Measurements from ENCODE around the gene BRPF3. TPM values are rescaled to one million over a fixed set of nuclear protein-coding genes. Genes with fewer than 3 reads are reported as not detected.
A peak's percentile ranks its signal among the peaks of the same experiment; 100 is the strongest.

Gene BRPF3
- total and polyA plus RNA-seq, 2 of the 13 experiments (the other 11 are each of a cell fraction or from before 2014, with no cell fraction given) = 12.3 to 22.9 TPM

DNA sequence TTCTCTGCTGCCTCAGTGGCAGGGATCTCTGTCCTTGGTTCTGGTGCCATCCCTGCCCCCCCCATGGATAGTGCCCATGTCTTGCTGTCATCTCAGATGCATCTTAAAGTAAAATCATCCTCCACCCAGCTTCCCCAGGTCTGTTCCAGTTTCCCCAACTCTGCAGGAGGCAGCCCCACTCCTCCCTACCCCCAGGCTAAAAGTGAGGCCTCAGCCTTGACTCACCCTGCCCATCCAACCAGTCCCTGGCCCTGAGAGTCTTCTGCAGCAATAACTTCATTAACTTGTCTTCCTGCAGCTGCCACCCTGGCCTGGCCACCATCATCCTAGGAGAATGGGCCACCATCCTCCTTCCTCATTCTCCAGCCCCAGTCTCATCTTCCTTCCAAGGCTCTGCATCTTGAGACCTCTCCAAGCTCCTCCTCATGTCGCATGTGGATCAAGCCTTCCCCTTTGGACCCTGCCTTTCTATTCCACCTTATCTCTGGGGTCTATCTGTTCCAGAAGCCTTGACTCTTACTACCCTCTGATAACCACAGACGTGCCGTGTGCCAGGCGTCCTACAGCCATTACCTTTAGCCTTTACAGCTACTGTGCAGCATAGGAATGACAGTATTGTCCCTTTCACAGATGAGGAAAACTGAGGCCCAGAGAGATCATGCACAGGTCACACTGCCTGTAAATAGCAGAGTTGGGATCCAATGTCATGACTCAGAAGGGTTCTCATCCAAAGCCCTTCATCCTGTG, 71.4 kb downstream of the BRPF3 start:
- intact Hi-C loops (cut with micrococcal nuclease; ENCODE audit: unreplicated experiment) = no loop called here
- Histone ChIP-seq H3K4me3 (replicated peaks in 1 of 3; ENCODE audit: insufficient read depth in 1 of 3, low read depth in 2 of 3, low read length in 3 of 3) (no peak overlapping the region), H3K36me3 (replicated peaks in 1 of 2; ENCODE audit: control insufficient read depth in 1 of 2, insufficient read depth in 2 of 2, low read length in 2 of 2) (no peaks in the 10 kb centered on the region), H3K9ac (ENCODE audit: insufficient read depth, low read depth, low read length) (no peak overlapping the region), H2AFZ (ENCODE audit: low read length) (no peak overlapping the region), H3K4me2 (ENCODE audit: low read depth, low read length) (no peak overlapping the region), H4K20me1 (ENCODE audit: insufficient read depth, low read length) (no peaks in the 10 kb centered on the region), H3K79me2 (ENCODE audit: insufficient read depth, low read length) (no peaks in the 10 kb centered on the region), H3K27me3 (ENCODE audit: control insufficient read depth in 1 of 2, insufficient read depth in 2 of 2, low read length in 2 of 2) (peaks cover 3 to 52% of the 10 kb centered on the region in 2 experiments; a peak in 4 of 5 replicates), H3K9me3 (ENCODE audit: low read length) (0 out of 2 replicates have a peak, but pooled peaks cover 4% of the 10 kb centered on the region), H3K27ac (ENCODE audit: extremely low read length, insufficient read depth, low read length) (no peak overlapping the region), H3K4me1 (ENCODE audit: insufficient read depth, low read length) (no peaks in the 10 kb centered on the region)
- WGBS (ENCODE audit: low lambda C conversion rate) = 46% methylated on average over 4 of the region's 4 CpGs
- FAIRE-seq = no peak
- in situ Hi-C loops (cut with HindIII; ENCODE audit: extremely low pct_ligation_motif_present, low pct_unique_long_range_greater_than_20kb) = no loop called here
- POLR2A ChIA-PET = no interaction called here
- no peak for DNase-seq (ENCODE audit: low spot score)
- CTCF ChIA-PET (ENCODE audit: low intra/inter-chr PET ratio, low total read pairs) = no interaction called here
- ATAC-seq = no peak
- no TSS peak for BruUV-seq (replicated peaks)
- TF ChIP-seq ARHGAP35 (CRISPR knock-in tag; IDR thresholded peaks at IDR 0.05; ENCODE audit: borderline replicate concordance) (no peak), ZMYM3 (CRISPR knock-in tag; IDR thresholded peaks at IDR 0.05) (0 out of 2 replicates have a peak, but pooled peaks have one; percentile 22), ZNF629 (CRISPR knock-in tag; conservative IDR thresholded peaks at IDR 0.05) (peak; percentile 84)

DNA sequence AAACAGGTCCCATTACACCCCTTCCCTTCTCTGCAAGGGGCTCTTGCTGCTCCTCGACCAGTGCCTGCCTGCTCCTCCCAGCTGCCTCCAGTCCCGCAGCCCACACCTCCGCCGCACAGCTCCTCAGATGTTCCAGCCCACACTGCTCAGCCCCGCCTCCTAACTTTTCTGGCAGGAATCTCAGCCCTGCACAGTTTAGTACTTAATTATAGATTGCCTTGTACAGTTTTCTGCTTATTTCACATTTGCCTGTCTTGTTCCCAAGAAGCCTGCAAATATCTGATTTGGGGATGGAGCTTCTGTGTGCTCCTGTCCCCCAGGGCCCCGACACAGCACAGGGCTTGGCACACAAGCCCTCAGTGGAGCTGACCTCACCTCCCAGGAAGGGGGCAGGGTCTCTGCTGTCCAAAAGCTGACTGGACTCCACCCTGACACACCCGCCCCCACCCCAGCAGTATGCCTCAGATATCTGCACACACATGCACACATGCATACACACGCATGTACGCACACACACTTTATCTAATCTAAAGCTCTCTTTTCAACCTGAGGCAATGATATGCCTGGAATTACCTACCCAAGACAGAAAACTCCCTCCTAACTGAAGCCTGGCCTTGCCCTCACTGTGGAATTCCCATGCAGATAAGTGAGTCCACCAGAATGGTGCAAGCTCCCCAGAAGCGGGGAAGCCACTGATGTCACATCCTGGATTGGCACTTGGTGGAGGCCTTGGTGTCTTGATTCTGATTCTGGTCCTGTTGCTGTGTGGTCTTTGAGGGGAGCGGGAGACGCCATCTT, 72.1 kb downstream of the BRPF3 start:
- Histone ChIP-seq H3K4me3 (replicated peaks in 1 of 3; ENCODE audit: insufficient read depth in 1 of 3, low read depth in 2 of 3, low read length in 3 of 3) (no peak overlapping the region), H2AFZ (ENCODE audit: low read length) (no peak overlapping the region), H3K27ac (ENCODE audit: extremely low read length, insufficient read depth, low read length) (no peak overlapping the region), H3K4me2 (ENCODE audit: low read depth, low read length) (no peak overlapping the region), H4K20me1 (ENCODE audit: insufficient read depth, low read length) (no peaks in the 10 kb centered on the region), H3K36me3 (replicated peaks in 1 of 2; ENCODE audit: control insufficient read depth in 1 of 2, insufficient read depth in 2 of 2, low read length in 2 of 2) (no peaks in the 10 kb centered on the region), H3K9ac (ENCODE audit: insufficient read depth, low read depth, low read length) (no peak overlapping the region), H3K9me3 (ENCODE audit: low read length) (0 out of 2 replicates have a peak, but pooled peaks cover 4% of the 10 kb centered on the region), H3K27me3 (ENCODE audit: control insufficient read depth in 1 of 2, insufficient read depth in 2 of 2, low read length in 2 of 2) (peaks cover 3 to 55% of the 10 kb centered on the region in 2 experiments; a peak in 4 of 5 replicates), H3K4me1 (ENCODE audit: insufficient read depth, low read length) (no peaks in the 10 kb centered on the region), H3K79me2 (ENCODE audit: insufficient read depth, low read length) (no peaks in the 10 kb centered on the region)
- DNase-seq (ENCODE audit: low spot score) (no peak), FAIRE-seq (no peak), ATAC-seq (no peak; the same call in 1 of the 3 replicates)
- no TSS peak for BruUV-seq (replicated peaks)
- intact Hi-C loops (cut with micrococcal nuclease; ENCODE audit: unreplicated experiment) (no loop called here), in situ Hi-C loops (cut with HindIII; ENCODE audit: extremely low pct_ligation_motif_present, low pct_unique_long_range_greater_than_20kb) (no loop called here)
- TF ChIP-seq DMAP1 (CRISPR knock-in tag; IDR thresholded peaks at IDR 0.05) (no peak), ZMYM3 (CRISPR knock-in tag; IDR thresholded peaks at IDR 0.05) (0 out of 2 replicates have a peak, but pooled peaks have one; percentile 0)
- TF ChIP-seq, protein P1, sequence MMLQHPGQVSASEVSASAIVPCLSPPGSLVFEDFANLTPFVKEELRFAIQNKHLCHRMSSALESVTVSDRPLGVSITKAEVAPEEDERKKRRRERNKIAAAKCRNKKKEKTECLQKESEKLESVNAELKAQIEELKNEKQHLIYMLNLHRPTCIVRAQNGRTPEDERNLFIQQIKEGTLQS (CRISPR knock-in tag; IDR thresholded peaks at IDR 0.05) = no peak
- ChIA-PET POLR2A (no interaction called here), CTCF (ENCODE audit: low intra/inter-chr PET ratio, low total read pairs) (no interaction called here)
- 46% methylated on average over 12 of the region's 12 CpGs for WGBS (ENCODE audit: low lambda C conversion rate)

All from HepG2 (cell line).